GM10847 (cell line): Measurements from ENCODE around the gene XRCC2.
A peak's percentile ranks its signal among the peaks of the same experiment; 100 is the strongest.

ENCODE experiments used
- POLR2A ChIP-seq: IDR thresholded peaks from 2 replicates; pipeline ENCODE4 v1.6.1; 2011; ENCODE audit not compliant: insufficient read length; ENCODE audit errors: extremely low read depth

Gene XRCC2

DNA sequence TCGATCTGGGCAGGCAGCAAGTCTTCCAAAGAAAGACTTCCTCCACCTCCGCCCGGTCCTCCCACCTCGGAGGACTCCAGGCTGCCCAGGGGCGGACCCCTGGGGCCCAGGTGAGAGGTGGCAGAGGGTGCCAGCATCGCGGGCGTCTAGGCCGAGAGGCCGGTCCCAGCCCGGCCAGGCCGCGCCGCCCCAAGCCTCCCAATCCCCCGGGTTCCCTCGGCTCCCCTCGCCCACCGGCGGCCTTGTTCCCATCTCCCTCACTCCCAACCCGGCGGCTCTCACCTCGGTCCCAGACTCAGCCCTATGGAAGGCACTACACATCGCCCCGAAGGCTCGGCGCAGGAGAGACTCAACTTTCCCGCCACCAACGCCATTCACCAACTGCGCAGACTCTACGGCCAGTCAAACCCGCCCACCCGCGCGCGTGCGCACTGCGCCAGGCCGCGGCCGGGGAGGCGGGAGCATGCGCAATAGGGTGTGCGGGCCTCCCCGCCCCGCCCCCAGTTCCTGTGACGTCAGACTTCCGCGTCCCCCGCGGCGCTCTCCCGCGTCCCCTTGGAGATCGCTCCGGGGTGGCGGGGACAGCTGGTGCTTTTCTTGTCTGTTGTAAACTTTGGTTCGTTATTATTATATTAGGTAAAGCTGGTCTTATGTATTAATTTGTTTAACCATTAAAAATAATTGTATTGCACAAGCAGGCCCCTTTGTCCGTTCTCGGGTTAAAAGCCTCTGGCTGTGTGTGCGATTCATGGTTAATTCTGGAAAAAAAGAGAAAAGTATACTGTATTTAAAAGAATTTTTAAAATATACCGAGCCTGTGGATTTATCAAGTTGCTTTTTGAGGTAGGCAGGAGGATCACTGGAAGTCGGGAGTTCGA is at the start of gene XRCC2:
Gene XRCC2, minus strand, starts transcription at position 383 of the 878 bp plus-strand sequence. Its CDS starts 62 bp downstream, at position 321.
- peak; percentile 94 for TF ChIP-seq POLR2A

DNA sequence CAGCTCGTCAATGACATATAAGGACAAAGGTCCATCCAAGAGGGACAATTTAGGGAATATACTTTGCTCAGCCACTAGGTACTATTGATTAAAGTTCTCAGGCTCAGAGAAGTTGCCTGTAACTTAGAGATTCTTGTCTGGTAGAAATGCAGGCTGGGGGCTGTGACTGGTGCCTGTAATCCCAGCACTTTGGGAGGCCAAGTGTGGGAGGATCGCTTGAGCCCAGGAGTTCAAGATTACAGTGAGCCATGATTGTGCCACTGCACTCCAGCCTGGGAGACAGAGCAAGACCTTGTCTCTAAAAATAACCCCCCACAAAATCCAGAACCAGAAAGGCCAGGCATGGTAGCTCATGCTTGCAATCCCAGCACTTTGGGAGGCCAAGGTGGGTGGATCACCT is 47.4 kb upstream of the XRCC2 start:
- TF ChIP-seq POLR2A, result no peak

DNA sequence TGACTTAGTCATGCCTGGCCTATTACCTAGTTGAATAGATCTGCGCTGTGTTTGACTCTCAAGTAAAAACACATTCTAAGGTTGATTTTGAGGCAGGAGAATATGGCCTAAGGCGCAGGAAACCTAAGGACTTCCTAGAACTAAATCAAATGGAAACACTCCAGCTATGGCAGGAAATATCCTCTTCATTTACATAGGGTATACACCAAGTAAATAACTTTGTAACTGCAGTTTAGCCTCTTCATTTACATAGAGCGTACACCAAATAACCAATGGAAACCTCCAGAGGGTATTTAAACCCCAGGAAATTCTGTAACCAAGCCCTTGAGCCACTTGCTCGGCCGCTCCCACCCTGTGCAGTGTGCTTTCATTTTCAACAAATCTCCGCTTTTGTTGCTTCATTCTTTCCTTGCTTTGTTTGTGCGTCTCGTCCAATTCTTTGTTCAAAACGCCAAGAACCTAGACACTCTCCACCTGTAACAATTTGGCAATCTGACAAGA is 35.6 kb upstream of the XRCC2 start:
- TF ChIP-seq POLR2A, result no peak

DNA sequence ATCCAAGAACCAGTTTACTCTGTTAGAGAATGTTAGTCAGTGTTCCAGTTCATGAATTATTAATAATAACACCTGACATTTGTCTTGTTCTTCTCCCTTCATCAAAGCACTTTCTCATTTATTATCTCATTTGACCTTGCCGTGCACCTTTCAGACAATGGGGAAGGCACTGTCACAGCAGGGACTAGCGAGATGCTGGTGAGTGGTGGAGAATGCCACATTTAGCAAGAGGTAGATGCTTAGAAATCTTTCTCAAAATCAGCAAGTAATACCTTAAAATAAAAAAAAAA is 34.2 kb upstream of the XRCC2 start:
- no peak for TF ChIP-seq POLR2A

DNA sequence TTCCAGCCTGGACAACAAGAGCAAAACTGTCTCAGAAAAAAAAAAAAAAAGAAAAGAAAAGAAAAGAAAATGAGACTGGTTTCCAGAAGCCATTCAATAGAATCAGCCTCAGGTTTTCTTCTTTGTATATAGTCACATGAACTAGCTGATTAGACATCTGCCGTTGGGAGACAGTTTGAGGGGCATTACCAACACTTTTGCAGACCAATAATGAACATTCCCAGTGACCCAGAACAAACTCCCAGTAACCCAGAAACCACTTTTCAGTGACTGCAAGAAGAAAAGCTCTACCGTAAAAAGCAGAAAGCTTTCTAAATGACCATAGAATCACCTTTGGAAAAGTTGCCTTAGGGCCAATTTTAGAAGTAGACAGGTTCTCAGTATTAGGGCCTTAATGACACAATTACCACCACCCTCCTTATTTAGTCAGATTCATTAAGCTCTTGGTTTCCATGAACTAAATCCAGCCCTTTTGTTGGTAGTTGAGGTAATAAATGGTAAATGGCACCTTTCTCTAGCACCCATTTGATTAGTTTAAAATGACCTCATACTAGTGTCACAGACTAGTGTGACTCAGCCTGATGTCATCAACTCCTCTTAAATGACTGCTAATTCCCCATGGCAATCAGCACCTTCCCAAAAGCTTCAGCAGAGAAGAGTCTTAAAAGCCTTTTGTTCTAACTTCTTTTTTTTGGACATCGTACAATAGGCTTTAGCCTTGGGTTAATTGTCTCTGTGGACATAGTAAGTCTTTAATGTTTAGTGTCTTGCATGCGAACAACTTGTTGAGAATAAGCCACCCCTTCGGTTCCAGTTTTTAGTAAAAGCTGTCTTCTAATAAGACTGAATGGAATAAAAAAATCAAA is 33.6 kb upstream of the XRCC2 start:
- no peak for TF ChIP-seq POLR2A

DNA sequence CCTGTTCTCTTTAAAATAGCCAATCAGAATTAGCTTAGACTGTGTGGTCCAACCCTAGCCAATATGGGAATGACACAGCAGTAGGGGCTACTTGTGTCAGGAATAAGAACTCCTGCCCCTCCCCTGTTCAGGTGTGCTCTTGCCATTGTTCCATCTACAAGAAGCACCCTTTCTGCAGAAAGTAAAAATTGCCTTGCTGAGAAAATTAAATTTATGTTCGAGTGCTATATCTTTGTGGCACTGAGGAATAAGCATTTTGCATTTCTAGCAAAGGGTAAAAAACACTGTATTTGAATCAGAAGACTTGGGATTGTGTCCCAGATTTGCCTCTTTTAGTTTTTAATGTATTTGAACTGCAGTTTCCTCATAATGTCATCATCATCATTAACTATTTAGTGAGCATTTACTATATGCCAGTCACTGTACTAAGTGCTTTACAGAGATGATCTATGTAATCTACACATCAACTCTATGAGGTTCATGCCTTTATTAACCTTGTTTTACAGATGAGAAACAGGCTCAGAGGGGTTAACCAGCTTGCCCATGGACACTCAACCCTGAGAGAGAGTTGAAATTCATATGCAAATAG is 28.9 kb upstream of the XRCC2 start:
- TF ChIP-seq POLR2A, result no peak

DNA sequence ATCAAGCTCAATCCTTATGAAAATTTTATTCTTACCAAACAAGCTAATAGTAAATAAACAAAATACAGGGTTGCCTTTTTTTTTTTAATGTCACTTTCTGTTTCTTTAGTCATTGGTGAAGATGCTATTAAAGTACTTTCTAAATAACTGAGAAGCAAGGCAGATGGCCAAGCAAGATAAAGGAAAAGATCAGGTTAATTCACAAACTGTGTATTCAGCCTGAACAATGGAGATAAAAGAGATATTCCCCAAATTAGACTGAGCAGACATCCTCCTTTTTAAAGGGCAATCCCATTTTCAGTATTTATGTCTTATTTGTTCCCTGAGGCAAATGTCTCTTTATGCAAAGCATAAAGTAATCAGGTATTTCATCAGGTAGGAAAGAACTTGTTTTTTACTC is 23.1 kb upstream of the XRCC2 start:
- TF ChIP-seq POLR2A, result no peak

DNA sequence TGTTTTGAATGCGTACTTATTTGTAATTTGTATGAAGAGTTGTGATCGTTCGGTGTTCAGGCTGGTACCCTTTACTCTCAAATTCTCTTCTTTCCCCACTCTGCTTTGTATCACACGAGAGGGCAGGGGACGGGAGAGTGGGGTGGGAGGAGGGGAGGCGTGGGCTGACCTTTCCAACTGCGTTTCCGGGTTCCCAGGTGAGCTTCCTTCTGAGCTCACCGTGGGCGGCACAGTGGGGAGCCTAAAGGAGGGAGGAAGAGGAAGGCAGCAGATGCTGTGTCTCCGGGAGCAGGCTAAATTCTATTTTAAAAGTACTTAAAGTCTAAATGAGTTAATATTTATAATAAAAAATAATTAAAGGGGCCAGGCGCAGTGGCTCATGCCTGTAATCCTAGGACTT is 7.4 kb upstream of the XRCC2 start:
- TF ChIP-seq POLR2A, result no peak

DNA sequence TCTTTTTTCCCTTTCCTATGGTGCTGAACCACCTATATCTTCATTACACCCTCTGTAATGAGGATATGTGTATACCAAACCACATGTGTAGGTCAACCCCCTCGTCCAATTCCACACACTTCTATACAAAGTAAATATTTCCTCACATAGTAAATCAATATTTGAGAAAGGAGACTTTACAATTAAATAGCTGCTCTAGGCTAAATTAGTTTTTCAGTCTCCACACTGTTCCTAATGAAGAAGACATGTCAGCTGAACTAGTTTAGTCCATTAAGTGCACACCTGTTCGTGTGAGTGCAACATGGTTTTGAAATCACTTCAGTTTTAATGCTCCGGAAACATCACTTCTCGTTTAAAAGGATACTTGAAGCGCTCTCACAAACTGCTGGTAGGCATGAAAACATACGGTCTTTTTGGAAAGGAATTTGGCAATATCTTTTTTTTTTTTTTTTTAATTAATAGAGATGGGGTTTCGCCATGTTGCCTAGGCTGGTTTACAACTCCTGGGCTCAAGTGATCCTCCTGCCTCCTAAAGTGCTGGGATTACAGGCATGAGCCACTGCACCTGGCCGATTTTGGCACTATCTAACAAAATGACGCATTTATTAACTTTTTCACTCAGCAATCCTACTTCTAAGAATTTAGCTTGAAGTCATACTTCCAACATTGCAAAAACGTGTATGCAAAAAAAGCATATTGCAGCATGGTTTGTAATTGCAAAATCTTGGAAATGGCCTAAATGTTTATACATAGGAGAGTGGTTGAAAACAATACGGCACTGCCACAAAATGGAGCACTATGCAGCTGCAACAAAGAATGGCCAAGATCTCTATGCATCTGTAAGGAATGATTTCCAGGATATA is 2.1 kb upstream of the XRCC2 start:
- TF ChIP-seq POLR2A, result no peak

DNA sequence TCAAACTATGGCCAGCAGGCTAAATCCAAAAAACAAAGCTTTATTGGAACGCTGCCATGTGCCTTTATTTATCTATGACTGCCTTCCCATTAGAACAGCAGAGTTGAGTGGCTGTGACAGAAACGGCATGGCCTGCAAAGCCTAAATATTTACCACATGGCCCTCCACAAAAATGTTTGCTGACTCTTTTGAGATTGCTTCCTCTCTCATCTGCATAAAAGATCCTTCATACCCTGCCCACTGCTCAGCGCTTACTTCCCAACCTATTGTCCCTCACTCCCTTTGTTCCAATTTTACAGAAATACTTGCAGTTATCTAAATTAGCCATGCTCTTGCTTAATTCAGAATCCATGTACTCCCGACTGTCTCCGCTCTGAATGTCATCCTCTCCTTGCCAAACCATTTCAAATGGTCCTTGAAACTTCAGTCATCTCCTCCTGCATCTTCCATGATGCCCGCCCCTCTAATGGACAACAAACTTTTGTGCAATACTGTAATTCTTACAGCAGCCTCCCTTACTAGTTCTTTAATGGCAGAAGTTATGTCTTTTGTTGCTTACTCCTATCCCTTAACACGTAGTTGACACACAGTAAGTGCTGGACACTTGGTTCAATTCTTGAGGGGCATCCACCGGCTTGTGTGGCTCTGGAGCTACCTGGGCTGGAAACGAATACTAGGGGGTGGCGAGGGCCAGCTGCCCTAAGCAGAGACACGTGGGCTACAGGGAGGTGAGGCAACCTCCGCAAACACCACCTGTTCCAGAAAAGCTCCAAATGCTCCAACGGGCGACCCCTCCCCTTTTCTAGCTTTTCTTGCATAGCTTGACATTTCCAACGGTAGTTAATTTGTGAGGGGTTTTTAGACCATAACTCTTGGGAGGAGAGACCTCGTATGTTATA is 832 bp downstream of the XRCC2 start:
- no peak for TF ChIP-seq POLR2A

DNA sequence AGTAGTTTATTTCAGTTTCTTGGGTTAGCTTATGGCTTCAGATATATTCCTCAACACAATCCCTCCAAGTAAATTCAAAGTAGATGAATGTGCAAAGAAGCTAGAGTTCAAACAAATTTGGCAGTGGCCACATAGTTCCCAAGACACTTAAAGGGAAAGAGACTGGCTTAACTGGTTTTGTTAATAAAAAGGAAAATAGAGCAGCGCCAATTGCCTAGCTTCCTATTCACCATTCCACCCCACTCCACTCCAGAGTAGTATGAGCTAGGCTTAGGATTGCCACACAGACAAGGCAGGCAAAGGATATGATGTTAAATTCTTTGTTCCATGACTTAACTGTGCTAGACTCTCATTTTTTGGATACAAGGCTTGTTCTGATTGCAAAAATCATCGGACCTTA is 2.0 kb downstream of the XRCC2 start:
- no peak for TF ChIP-seq POLR2A

DNA sequence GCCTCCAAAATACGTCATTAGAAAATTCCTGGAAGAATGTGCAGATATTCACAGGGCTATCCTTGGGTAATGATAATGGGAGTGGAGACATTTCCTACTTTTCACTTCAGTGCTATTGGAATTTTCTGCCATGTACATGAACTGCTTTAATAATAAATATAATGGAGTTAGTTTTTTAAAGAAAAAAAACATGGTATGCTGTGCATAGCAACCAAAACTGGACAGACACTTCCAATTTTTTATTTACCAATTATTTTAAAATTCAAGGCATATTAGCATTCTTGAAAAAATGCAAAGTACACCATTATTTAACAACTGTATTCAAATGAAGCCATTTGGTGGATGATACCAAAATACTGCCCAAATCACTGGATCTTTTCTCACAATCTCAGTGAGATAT is 3.3 kb downstream of the XRCC2 start:
- no peak for TF ChIP-seq POLR2A

DNA sequence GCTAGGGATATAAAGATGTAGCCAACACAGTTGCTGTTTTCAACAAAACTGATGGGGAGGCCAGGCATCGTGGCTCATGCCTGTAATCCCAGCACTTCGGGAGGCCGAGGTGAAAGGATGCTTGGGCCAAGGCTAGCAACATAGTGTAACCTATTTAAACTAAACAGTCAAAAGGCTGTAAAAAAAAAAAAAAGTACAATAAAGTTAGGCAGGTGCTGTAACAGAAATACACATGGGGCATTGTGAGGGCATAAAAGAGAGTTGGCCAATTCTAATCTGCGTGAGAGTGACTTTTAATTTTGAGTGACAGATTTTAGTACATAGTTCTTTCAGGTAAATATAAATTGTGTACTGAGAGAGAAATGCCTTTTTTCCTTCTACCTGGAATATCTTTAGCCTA is 6.2 kb downstream of the XRCC2 start:
- no peak for TF ChIP-seq POLR2A

DNA sequence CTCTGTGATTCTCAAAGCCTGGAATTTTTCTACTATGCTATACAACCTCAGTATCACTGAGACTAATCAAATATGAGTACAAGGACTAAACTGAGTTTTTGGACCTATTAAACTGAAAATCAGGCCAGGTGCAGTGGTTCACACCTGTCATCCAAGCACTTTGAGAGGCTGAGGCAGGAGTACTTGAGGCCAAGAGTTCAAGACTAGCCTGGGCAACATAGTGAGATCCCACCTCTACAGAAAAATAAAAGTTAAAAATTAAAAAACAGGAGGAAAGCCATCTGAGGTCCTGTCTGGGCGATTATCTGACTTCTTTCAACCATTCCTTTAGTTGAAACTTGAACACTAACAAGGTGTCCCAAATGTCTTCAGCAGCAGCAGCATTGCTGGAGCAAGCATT is 7.0 kb downstream of the XRCC2 start:
- TF ChIP-seq POLR2A, result no peak
